HT1080 (cell line): ENCODE measurements around the gene BRI3. TPM values are rescaled to one million over a fixed set of nuclear protein-coding genes. Genes with fewer than 3 reads are reported as not detected.

Experiments used
- DNase-seq: peaks from one replicate; pipeline ENCODE4 v3.0.0-alpha.2; 2015; ENCODE audit warnings: low read depth
- polyA plus RNA-seq, 2 experiments: library from polyadenylated mRNA; depleted of rRNA; stranded (reverse); fragments of >200 nt; gene quantifications; 2 replicates each; pipeline ENCODE4 v1.2.3, GENCODE V29; 2015
- total RNA-seq: library from RNA; depleted of rRNA; stranded (reverse); fragments of >200 nt; shearing (Covaris generic); gene quantifications from 2 replicates; pipeline ENCODE4 v1.2.3, GENCODE V29; 2014; rRNA removed

Gene BRI3, protein sequence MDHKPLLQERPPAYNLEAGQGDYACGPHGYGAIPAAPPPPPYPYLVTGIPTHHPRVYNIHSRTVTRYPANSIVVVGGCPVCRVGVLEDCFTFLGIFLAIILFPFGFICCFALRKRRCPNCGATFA
- total RNA-seq, result 86.4 and 131 TPM in 2 replicates
- polyA plus RNA-seq (2015; cell fraction: cytosol; rRNA removed), result 82.0 and 98.4 TPM in 2 replicates
- 23.1 and 24.0 TPM in 2 replicates for polyA plus RNA-seq (2015; cell fraction: nucleus; rRNA removed)

DNA sequence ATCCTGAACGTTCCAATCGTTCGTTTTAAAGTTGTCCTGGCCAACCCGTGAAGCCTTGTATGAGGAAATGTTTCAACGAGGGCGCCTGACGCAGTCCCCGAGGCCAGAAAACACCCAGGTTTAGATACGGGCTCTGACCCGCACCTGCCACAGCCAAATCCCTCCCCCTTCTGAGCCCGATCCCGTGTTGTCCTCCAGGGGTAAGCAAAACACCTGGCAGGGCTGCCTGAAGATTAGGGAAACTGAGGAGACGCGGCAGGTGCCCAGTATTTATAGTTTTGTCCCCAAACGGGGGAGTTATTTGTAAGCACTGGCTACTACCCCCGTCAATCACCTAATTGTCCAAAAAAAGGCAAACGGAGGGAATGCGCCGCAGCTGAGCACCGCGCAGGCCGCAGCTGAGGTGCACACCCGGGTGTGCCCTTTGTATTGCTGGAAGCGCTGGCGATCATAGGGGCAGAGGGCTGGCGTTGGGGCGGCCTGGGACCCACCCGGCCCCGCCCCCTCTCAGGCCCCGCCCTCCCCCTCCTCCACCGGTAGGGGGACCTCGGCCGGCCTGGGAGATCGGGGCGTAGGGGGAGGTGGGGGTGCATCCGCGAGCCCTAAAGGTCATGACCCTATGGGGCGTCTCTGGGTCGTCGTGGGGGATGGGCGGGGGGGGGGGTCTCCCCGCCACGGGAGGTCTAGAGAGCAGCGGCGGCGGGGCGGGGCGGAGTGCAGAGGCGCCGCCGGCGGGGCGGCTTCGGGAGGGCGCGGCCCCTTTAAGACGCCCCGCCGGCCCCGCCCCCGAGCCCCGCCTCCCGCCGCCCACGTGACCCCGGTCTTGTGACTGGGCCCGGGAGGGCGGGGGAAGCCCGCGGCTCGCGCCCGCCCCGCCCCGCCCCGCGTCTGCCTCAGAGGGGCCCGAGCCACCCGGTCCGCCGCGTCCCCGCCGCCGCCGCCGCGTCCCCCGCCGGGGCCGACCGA lies at the start of gene BRI3:
Gene BRI3, plus strand, starts transcription at position 896 of the 966 bp plus-strand sequence. CDS start 110 bp downstream, outside the sequence.
- DNase-seq, result peak; percentile 29

- no peak for DNase-seq
Observed at GRCh38 chr7:98232263-98232585, 49.3 kb upstream of the BRI3 start.

DNA sequence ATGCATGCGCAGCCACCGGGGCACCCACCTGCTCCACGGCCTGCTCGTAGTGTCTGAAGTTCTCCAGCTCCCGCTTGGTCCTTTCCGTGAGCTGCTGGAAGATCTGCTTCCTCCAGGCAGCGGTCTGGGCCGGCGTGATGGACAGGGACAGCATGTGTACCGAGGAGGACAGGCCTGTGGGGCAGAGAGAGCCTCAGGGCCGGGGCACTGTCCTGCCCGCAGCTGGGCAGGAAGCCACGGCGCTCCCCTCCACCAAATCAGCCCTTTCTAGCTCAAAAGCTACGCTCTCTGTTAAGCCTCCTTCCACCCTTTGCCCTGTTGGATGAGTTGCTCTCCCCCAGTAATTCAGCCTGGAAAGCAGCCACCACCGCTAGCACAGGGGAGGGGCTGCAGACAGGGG lies 48.7 kb upstream of the BRI3 start:
- DNase-seq, result no peak

DNA sequence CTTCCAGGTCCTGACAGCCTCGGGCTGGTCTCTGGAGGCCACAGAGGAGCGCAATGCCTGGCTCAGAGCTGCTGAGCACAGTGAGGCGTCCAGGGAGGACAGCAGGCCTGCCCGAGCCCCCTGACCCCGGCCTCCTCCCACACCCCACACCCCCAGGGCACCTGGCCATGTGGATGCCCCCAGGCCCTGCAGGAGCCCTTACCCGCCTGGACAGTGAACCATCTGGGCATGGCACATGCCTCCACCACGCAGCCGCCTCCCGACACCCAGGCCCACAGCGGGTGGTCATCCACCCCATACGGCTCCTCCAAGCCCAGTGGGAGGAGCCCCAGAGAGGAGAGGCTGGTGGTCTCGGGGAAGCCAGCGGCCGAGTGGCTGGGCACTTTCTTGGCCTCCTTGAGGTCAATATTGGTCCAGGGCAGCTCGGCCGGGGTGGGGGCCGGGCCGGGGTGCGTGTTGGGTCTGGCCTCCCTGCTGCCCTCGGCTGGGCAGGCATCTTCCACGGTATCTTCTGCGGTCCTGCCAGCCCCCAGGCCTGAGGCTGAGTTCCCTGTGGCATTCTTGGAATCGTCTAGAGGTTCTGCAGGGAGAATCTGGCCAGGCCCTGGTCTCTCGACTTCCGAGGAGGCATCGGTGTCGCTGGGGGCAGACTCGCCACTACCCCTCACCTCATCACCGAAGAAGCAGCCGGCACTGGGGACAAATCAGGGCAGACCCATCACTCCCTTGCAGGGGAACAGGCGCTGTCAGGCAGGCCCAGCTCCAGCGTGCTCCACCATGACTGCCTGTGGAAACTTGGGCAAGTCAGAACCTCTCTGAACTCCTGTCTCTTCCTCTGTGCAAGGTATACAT lies 48.0 kb upstream of the BRI3 start:
- DNase-seq, result no peak

GRCh38 chr7:98234429-98235147 lies 46.9 kb upstream of the BRI3 start:
- no peak for DNase-seq

GRCh38 chr7:98235901-98236300 lies 45.6 kb upstream of the BRI3 start:
- DNase-seq, result no peak

DNA sequence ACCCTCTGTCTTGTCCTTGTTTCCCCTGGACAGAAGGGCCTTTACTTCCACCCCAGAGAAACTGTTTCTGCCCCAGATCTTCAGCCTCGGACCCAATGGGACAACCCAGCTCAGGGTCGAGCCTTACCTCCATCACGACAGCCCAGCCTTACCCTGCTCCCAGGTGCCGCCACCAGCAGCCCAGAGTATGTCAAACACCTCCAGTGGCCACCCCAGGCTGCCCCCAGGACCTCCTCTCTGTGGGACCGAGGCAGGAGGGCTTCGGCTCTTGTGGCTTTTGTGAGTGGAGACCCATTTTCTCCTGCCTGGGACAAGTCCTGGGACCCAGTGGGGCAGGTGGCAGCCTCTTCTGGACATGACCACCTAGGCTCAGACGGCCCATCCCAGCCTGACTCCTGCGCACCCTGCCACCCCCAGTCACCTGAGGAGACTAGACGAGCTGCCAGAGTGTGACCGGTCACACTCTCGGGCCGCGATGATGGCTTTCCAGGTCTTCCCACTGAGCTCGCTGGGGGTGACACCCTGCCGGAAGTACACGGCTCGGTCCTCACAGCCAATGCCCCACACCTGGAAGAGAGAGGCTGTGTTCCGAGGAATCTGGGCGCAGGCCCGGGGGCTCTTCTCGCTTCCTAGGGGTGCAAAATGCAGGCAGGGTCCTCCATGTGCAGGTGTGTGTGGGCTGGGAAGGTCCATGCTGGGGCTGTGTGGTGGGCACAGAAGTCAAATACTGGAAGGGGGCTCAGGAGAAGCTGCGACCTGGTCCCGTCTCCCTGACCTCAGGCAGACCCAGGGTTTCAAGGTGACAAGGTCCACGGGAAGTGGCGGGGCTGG lies 44.9 kb upstream of the BRI3 start:
- no peak for DNase-seq

DNA sequence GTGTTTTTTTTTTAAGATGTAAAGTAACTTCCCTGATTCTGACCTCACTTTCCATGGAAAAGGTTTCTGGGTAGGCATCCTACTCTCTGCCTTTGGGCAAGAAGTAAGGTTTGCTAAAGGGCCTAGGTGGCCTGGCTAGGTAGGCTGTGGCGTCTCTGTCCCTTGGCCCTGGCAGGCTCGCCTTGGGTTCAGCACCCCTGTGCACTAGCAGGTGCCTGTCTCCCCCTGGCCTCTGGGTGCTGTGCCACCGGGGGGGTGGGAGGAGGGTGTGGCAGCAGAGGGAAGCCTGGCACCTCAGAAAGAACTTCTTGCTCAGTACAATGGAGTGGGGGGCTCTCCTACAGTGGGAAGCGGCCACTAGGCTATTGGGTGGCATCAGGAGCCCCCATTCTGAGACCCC lies 43.4 kb upstream of the BRI3 start:
- no peak for DNase-seq

- no peak for DNase-seq
Observed at GRCh38 chr7:98238976-98239375, 42.5 kb upstream of the BRI3 start.

- DNase-seq, result peak; percentile 30
Observed at GRCh38 chr7:98240961-98241673, 40.4 kb upstream of the BRI3 start.

GRCh38 chr7:98241674-98242241 lies 39.7 kb upstream of the BRI3 start:
- no peak for DNase-seq

DNA sequence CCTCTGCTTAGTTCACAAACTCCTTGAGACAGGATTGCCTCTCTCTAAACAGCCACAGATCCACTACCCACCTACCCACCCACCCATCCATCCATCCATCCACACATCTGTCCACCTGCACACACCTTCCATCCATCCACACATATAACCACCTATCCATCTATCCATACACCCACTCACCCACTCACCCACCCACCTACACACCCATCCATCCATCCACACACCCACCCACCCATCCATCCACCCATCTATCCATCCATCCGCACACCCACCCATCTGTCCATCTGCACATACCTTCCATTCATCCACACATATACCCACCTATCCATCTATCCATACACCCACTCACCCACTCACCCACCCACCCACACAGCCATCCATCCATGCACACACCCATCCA lies 39.1 kb upstream of the BRI3 start:
- no peak for DNase-seq

DNA sequence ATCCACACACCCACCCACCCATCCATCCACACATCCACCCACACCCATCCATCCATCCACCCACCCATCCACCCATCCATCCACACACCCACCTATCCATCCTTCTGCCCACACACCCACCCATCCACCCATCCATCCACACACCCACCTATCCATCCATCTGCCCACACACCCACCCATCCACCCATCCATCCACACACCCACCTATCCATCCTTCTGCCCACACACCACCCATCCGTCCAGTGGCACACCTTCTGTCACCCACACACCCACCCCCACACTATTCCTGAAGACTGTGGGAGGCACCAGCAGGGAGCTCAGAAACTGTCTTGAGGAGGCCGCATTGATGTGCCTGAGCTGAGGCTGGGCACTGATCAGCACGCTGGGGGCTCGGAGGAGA lies 38.6 kb upstream of the BRI3 start:
- no peak for DNase-seq

DNA sequence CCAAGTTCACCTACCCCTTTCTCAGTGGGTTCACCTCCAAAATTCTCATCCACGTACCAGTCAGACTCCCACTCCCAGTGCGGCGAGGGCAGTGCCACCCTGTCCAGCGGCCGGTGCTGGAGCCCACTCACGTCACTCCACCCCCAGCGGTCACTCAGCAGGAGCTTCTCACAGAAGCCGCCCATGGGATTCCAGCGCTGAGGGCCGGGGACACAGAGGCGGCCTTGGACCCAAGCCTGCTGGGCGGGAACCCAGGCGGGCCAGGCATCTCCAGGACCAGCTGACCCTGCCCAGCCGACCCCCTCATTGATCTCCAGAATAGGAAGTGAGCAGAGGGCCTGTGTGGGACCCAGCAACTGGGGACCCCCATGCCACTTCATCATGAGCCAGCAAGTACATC lies 36.6 kb upstream of the BRI3 start:
- DNase-seq, result no peak

DNA sequence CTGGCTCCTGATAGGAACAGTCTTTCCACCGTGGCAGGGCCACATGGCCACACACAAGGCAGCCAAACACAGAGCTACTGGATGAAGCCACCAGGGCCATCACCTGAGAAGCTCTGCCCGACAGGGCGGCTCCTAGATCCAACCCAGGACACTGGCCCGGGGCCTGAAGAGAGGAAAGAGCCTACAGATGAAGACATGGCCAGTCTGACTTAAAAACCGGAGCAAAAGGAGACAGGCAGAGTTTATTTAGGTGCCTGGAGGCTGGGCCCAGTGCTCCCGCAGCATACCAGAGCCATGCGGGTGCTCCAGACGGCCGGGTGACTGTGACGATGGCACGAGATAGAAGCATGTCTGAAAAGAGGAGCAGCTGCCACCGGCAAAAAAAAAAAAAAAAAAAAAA lies 33.3 kb upstream of the BRI3 start:
- no peak for DNase-seq

GRCh38 chr7:98249106-98249505 lies 32.4 kb upstream of the BRI3 start:
- peak; percentile 41 for DNase-seq

DNA sequence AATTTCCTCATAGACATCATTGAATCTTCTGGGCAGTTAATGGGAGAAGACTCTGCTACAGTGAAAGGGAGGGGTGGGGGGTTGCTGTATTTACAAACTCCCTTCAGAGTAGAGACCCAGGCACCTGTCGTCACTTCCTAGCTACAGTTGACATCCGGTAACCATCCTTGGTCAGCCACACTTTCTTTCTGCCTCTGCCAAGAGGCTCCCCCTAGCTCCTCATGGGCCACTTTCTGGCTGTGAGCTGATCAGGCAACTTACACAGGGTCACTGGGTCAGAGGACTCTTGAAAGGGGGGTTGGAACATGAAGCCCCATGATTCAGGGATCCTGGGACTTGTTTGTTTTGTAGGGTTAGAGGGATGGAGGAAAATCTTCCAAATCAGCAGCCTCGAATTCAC lies 30.7 kb upstream of the BRI3 start:
- no peak for DNase-seq

GRCh38 chr7:98251231-98251600 lies 30.3 kb upstream of the BRI3 start:
- DNase-seq, result no peak
